Right atrium auricular region (tissue), 2 donors: ENCODE measurements around the gene LBX1. TPM values are rescaled to one million over a fixed set of nuclear protein-coding genes. Genes with fewer than 3 reads are reported as not detected.

Experiments
- DNase-seq: peaks from one replicate; pipeline ENCODE4 v3.0.0-alpha.2; 2019; ENCODE audit warnings: low spot score
- H3K27ac ChIP-seq, 2 donors: fragments of 200-600 bp; sonication (generic); 1 replicate in 1 of 2; 2 replicates in 1 of 2; pipeline ENCODE4 v1.5.1; 2016 to 2019
- H3K27me3 ChIP-seq, 2 donors: fragments of 200-600 bp; sonication (generic); one replicate each; pipeline versions ENCODE4 v1.5.1 to v1.6.0; 2017 to 2019
- H3K36me3 ChIP-seq: fragments of 200-600 bp; sonication (generic); one replicate; pipeline ENCODE4 v1.5.1; 2016
- H3K4me1 ChIP-seq, 2 donors: fragments of 200-600 bp; sonication (generic); one replicate each; pipeline versions ENCODE4 v1.5.1 to v1.6.0; 2017 to 2019
- H3K4me3 ChIP-seq, 2 donors: fragments of 200-600 bp; sonication (generic); 1 replicate in 1 of 2; 2 replicates in 1 of 2; pipeline ENCODE4 v1.5.1; 2017 to 2019; ENCODE audit warnings: mild to moderate bottlenecking in 1 of 2, moderate library complexity in 1 of 2
- H3K9me3 ChIP-seq, 2 donors: fragments of 200-600 bp; sonication (generic); one replicate each; pipeline ENCODE4 v1.5.1; 2019
- CTCF ChIP-seq, 2 donors: fragments of 200-600 bp; sonication (generic); IDR thresholded peaks; one replicate each; pipeline ENCODE4 v1.5.1; 2019; ENCODE audit warnings: antibody characterized with exemption in 2 of 2
- total RNA-seq, 2 donors: library from RNA; depleted of rRNA; stranded (reverse); fragments of >200 nt; gene quantifications; one replicate each; pipeline ENCODE4 v1.1.0, GENCODE V29; 2016

Gene LBX1
- total RNA-seq, 2 donors from 2014 or later, result not detected

DNA sequence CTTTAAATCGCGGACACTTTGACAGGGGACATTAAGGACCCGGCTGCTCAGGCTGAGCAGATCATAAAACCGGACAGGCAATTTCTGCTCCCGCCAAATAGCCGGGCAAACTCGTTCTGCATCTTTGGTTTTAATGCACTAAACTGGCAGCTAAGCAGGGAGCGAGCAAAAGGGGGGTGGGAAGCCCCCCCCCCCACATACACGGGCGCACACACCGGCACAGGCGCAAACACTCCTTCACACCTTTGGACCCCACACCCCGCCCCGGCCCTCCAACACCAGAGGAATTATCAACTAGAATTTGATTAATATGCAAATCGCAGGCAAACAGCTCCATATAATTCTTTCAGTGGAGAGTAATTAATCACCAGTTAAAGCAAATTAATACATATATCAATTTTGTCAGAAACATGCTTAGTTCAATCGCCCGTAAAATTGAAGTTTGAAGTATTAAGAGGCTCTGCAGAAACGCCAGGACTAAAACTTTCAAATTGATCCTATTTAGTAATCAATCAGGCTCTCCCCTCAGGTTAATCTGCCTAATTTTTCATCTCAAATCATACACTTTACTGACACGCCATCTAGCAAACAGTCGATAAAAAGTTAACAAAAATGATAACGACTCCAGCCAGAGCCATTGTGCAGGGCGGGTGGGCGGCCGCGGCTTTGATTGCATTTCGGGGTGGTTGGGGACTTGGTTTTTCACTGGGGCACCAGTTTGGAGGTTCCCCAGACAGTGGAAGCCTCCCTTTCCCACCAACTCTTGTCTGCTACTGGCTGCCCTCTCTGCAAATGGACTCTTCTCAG, 9.9 kb downstream of the LBX1 start:
- no peak for DNase-seq
- Histone ChIP-seq H3K9me3 (no peaks in the 10 kb centered on the region), H3K4me3 (no peak overlapping the region), H3K27ac (no peak overlapping the region), H3K4me1 (peaks cover 0 to 59% of the 10 kb centered on the region in 2 donors), H3K27me3 (peaks cover 48 to 86% of the 10 kb centered on the region in 2 donors), H3K36me3 (no peaks in the 10 kb centered on the region)
- TF ChIP-seq CTCF (IDR thresholded peaks at IDR 0.05), result no peak

GRCh38 chr10:101218351-101219138, 10.7 kb downstream of the LBX1 start:
- no peak for DNase-seq
- Histone ChIP-seq H3K27me3 (peaks cover 42 to 83% of the 10 kb centered on the region in 2 donors), H3K4me1 (peaks cover 0 to 59% of the 10 kb centered on the region in 2 donors)

GRCh38 chr10:101217450-101218281, 11.6 kb downstream of the LBX1 start:
- Histone ChIP-seq H3K27ac (no peak overlapping the region), H3K9me3 (no peaks in the 10 kb centered on the region), H3K27me3 (peaks cover 33 to 76% of the 10 kb centered on the region in 2 donors), H3K4me1 (peaks cover 0 to 50% of the 10 kb centered on the region in 2 donors), H3K36me3 (no peaks in the 10 kb centered on the region), H3K4me3 (no peak overlapping the region)
- TF ChIP-seq CTCF (IDR thresholded peaks at IDR 0.05), result peak in 1 of 2 donors; percentile 44
- no peak for DNase-seq

More at GRCh38 chr10:101218351-101219138, 10.7 kb downstream of the LBX1 start:
- Histone ChIP-seq H3K9me3 (no peaks in the 10 kb centered on the region), H3K27ac (no peak overlapping the region), H3K36me3 (no peaks in the 10 kb centered on the region), H3K4me3 (no peak overlapping the region)
- no peak for TF ChIP-seq CTCF (IDR thresholded peaks at IDR 0.05)

DNA sequence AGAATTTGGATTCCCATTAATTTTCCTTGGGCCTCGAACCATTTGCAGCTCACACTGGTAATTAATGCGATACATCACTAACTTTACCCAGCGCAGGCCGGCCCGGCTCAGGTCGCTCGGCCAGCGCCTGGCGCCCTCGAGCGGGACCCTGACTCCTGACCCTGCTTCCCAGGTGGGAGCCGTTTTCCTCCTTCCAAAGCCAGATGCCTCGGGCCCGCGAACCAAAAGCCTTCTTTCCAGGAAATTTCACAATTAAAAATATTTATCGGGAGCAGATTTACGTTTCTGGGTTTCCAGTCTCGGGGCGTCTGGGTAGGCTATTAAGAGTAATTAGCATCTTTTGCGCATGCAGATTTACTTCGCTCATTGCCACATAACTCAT, 12.2 kb downstream of the LBX1 start:
- Histone ChIP-seq H3K36me3 (no peaks in the 10 kb centered on the region), H3K27ac (no peak overlapping the region), H3K9me3 (no peaks in the 10 kb centered on the region), H3K4me3 (no peak overlapping the region), H3K27me3 (peaks cover 29 to 70% of the 10 kb centered on the region in 2 donors), H3K4me1 (peaks cover 0 to 45% of the 10 kb centered on the region in 2 donors)
- TF ChIP-seq CTCF (IDR thresholded peaks at IDR 0.05), result no peak
- no peak for DNase-seq

GRCh38 chr10:101216207-101217043, 12.8 kb downstream of the LBX1 start:
- Histone ChIP-seq H3K4me1 (peaks cover 0 to 45% of the 10 kb centered on the region in 2 donors), H3K36me3 (no peaks in the 10 kb centered on the region), H3K4me3 (peak overlapping the region in 1 of 2 donors; percentile 12), H3K27ac (no peak overlapping the region), H3K27me3 (peaks cover 23 to 64% of the 10 kb centered on the region in 2 donors), H3K9me3 (no peaks in the 10 kb centered on the region)
- no peak for DNase-seq
- TF ChIP-seq CTCF (IDR thresholded peaks at IDR 0.05), result no peak
